ENCODE results near the gene MED13.
"Not testable (repeated sequence)": the region's sequence is repeated elsewhere in the genome, so short reads cannot be mapped to it uniquely, and the experiment has no call there.

MED13 gene

DNA sequence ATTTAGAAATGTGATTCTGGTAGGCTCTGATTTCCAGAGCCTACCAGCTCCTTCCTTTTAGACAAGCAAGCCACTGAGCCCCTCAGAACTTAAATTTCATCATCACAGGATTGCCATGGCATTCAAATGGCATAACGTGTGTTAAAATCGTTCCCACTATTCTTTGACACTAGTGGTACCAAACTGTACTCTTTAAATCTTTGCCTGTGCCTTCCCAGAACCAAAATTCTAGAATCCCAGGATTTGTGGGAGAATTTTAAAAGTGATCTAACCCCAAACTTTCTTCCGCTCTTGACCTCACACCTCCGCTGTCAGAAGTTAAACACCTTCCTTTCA lies 137.0 kb downstream of the MED13 start:
- peak overlapping the region; percentile 89 for H3K27ac ChIP-seq
- TF ChIP-seq, protein P1, sequence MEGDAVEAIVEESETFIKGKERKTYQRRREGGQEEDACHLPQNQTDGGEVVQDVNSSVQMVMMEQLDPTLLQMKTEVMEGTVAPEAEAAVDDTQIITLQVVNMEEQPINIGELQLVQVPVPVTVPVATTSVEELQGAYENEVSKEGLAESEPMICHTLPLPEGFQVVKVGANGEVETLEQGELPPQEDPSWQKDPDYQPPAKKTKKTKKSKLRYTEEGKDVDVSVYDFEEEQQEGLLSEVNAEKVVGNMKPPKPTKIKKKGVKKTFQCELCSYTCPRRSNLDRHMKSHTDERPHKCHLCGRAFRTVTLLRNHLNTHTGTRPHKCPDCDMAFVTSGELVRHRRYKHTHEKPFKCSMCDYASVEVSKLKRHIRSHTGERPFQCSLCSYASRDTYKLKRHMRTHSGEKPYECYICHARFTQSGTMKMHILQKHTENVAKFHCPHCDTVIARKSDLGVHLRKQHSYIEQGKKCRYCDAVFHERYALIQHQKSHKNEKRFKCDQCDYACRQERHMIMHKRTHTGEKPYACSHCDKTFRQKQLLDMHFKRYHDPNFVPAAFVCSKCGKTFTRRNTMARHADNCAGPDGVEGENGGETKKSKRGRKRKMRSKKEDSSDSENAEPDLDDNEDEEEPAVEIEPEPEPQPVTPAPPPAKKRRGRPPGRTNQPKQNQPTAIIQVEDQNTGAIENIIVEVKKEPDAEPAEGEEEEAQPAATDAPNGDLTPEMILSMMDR (conservative IDR thresholded peaks at IDR 0.05) = no peak

DNA sequence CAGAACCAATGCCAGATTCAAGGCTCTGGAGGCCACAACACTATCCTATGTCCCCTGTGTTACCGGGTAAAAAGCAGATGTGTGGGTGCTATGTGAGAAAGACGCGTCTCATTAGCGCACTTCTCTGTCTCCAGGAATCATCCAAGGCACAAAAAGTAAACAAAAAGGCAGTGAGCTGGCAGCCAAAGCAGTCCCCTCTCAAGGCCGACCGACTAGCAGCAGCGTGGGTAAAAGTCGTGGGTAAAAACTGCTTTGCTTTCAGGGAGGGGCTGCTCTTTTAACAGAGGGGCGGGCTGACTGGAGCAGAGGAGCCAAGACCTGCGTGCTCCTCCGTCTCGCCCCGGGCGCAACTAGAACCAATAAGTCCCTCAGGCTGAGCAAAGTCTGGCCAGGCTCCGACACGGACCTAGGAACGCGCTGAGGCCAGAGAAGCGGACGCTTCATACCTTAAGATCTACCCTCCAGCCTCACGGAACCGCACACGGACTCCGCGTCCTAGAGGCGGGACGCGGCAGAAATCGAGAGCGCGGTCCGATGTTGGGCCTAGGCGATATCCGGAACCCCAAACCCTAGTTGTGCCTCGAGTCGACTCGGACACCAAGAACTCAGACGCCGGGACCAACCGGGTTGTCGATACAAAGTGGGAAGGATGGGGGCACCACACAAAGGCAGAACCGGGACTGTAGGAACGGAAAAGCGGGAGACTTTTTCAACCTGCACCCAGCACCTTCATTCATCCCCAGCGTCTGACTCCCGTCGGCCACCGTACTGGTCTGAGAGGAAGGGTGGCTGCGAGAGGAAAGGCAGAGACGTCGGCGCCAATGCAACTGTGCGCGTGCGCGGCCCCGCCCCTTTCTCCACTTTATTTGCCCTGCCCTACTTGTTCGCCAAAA lies 137.6 kb downstream of the MED13 start, which contains the start of gene INTS2:
INTS2 (minus strand) TSS at position 775 of the 893 bp plus-strand sequence. CDS start 1,338 bp downstream, outside the sequence.
- TF ChIP-seq, protein P1 (conservative IDR thresholded peaks at IDR 0.05) = no peak
- peak within 1 kb of the TSS; percentile 89 for H3K27ac ChIP-seq

DNA sequence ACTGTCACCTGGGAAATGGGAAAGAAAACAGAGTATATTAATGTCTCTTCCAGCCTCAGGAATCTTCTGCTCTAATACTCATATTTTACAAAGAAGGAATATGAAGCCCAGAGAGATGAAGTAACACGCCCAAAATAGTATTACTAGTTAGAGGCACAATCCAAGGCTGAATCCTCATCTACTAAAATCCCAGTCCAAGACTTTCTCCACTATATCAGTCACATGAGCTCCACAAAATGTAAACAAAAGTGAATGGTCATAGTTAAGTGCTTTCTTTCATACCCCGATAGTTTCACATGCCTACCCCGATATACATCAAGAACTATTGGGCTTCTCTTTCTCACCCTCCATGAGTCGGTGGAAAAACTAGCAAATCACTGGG lies 138.3 kb downstream of the MED13 start:
- H3K27ac ChIP-seq = peak overlapping the region; percentile 89
- TF ChIP-seq, protein P1 (conservative IDR thresholded peaks at IDR 0.05) = no peak

GRCh38 chr17:61915162-61915561 lies 149.9 kb downstream of the MED13 start:
- not testable (repeated sequence) for H3K27ac ChIP-seq

- TF ChIP-seq, protein P1 (conservative IDR thresholded peaks at IDR 0.05) = no peak
- no peak overlapping the region for H3K27ac ChIP-seq
Measured at GRCh38 chr17:61908292-61909037, 156.6 kb downstream of the MED13 start.

- H3K27ac ChIP-seq = no peak overlapping the region
- TF ChIP-seq, protein P1 (conservative IDR thresholded peaks at IDR 0.05) = no peak
Measured at GRCh38 chr17:61907361-61907760, 157.7 kb downstream of the MED13 start.

- TF ChIP-seq, protein P1 (conservative IDR thresholded peaks at IDR 0.05) = no peak
- H3K27ac ChIP-seq = no peak overlapping the region
Measured at GRCh38 chr17:61904094-61904710, 160.9 kb downstream of the MED13 start.

Measured in VCaP (cell line).